GM21381 (cell line): ENCODE results near the gene PCNX2.
A peak's percentile ranks its signal among the peaks of the same experiment; 100 is the strongest.

Experiments
- ATAC-seq: cut with Tn5 transposase; IDR thresholded peaks from one replicate; pipeline ENCODE4 v1.9.1; 2021; ENCODE audit warnings: mild to moderate bottlenecking, moderate library complexity; ENCODE audit not compliant: unreplicated experiment

The PCNX2 gene

GRCh38 chr1:233268389-233269022, 27.0 kb downstream of the PCNX2 start:
- ATAC-seq, result no peak

DNA sequence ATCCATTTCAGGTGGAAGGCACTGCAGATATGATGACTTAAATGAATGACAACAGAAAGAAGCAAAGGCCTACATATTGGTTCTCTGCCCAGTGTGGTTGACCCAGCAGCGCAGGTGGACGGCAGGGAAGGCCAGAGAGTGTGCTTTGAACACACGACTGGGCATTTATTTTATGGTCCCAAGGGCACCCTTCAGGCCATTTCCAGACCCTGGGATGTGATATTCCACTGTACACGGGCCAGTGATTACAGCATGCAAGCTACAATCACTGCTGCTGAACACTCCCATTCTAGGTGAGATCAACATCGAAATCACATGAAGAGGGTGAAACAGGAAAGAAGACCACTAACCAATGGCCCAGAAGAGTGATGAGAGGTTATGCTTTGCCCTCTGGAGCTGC, 33.8 kb downstream of the PCNX2 start:
- peak; percentile 5 for ATAC-seq

DNA sequence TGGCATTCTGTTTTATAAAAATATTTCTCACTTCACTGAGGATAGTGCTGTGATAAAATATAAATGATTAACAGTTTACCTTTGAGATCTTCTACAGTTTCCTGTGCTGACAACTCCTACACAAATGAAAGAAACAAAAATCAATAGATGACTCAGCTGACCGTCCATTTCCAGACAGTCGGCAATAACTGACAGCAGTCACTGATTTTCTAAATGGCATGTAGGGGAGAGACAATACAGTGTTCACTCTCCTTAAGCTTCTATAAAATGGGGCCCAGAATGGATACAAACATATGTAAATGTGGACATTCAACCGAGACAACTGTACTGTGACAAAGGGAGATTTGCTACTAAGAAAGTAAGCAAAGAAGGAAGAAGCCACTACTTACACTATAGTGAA, 34.3 kb downstream of the PCNX2 start:
- peak; percentile 98 for ATAC-seq

DNA sequence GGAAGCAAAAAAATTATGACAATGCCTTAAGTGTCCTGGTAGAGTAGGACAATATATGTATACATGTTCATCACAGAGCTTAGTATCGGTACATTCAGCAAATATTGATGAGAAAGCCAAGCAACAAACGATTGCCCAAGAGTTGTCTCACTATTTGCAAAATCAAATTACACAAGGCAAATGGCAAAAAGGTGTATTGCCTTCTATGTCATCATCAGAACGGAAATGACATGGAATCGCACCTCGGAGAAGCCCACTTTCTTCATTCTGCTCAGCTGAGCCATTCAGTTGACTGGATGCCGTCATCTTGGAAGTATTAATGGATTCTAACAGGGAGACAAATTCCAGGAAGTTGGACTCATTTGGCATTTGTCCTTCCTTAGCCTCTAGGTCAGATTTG, 37.7 kb downstream of the PCNX2 start:
- no peak for ATAC-seq

GRCh38 chr1:233256789-233257188, 38.7 kb downstream of the PCNX2 start:
- ATAC-seq, result no peak

DNA sequence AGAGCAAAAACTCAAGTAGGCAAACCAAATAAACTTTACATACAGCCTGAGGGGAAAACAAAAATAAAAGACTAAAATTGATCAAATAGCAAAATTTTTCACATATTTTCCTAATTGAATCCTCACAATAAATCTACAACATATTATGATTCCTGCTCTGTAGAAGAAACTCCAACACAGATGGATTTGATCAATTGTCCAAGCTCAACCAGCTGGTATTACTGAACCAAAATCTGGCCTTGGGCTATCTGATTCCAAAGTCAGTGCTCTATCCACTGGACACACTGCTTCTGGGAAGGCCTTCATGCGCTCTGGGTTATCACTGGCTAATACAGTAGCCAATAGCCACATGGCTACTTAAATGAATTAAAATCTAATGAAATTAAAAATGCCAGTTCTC, 39.3 kb downstream of the PCNX2 start:
- no peak for ATAC-seq

DNA sequence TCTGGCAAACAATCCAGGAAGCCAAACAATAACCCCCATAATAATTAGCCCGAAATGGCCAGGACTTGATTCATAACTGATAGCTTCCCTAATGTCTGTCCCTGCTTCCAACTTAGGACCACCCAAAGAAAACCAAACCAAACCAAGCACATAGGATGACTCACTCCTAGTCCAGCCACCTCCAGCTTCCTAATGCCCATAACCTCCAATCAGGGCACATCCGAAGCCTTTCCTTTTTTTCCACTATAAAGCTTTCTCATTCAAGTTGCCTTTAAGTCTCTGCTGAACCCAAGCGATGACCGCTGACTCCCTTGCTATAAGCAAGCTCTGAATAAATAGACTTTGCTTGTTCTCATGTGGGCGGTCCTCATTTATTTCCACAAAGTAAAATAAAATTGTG, 40.4 kb downstream of the PCNX2 start:
- no peak for ATAC-seq

GRCh38 chr1:233253832-233254331, 41.6 kb downstream of the PCNX2 start:
- ATAC-seq, result no peak

DNA sequence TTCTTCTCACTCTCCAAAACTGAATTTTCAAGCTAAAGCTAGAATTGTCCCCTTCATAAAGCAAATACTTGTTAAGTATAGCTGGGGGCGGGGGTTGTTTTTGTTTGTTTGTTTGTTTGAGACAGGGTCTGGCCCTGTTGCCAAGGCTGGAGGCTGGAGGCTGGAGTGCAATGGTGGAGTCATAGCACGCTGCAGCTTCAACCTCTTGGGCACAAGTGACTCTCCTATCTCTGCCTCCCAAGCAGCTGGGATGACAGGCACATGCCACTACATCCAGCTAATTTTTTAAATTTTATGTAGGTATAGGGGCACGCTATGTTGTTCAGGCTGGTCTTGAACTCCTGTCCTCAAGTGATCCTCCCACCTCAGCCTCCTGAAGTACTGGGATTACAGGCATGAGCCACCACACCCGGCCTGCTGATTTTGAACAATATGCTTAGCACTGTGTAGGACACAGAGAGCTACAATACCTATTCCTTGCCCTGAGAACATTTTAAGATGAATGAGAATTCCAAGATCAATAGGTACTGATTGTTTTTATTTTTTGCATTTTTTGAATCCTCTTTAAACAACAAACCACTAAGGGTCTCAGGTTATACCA, 42.2 kb downstream of the PCNX2 start:
- ATAC-seq, result no peak

DNA sequence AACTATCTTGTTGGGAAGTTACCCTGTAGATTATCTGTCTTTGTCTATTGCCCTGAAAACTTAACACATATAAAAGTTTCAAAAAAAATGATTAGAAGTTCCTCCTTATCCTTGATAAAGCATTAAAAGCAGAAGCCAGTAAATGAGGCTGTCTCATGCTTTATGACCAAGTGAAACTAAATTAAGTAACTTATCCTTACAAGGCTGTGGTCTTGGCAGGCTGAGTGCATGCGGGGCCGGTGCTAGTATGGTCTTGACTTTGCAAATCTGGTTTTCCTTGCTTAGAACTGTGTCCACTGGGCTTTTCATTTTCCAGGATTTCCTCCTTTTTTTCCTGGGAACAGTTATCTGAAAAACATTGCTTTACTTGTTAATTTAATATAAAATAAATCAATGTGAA, 43.1 kb downstream of the PCNX2 start:
- no peak for ATAC-seq

- ATAC-seq, result no peak
Measured at GRCh38 chr1:233251201-233251720, 44.3 kb downstream of the PCNX2 start.

DNA sequence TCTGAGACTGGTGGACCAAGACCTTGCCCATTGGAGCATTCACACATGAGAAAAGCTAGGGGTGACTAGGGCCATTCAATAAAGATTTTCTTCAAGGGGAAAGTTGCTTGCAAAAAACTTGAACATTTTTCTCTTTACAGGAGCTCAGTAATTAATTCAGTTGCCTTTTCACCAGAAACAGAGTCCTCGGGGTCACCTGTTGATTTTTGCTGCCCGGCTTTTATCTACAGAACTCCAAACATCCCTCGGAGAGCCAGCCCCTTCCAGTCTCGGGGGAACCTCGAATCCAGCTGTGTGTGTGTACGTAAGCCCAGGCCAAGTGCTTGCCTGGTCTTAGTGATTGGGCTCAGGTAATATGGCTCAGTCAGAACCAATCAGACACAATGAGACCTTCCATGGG, 47.5 kb downstream of the PCNX2 start:
- ATAC-seq, result no peak

- ATAC-seq, result no peak
Measured at GRCh38 chr1:233246965-233247364, 48.6 kb downstream of the PCNX2 start.

GRCh38 chr1:233245191-233245765, 50.2 kb downstream of the PCNX2 start:
- no peak for ATAC-seq

DNA sequence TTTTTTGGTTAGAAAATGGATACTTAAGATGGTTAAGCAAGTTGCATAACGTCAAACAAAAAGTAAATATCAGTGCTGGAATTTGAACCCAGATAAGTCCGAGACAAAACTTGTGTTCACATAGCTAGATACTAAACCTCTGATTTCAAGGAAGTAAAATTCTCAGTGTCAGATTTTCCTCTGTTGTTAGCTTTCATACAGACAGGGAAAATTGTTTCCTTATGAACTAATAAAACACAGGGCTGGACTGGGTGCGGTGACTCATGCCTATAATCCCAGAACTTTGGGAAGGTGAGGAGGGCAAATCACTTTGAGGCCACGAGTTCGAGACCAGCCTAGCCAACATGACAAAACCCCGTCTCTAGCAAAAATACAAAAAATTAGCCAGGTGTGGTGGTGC, 51.3 kb downstream of the PCNX2 start:
- ATAC-seq, result no peak

DNA sequence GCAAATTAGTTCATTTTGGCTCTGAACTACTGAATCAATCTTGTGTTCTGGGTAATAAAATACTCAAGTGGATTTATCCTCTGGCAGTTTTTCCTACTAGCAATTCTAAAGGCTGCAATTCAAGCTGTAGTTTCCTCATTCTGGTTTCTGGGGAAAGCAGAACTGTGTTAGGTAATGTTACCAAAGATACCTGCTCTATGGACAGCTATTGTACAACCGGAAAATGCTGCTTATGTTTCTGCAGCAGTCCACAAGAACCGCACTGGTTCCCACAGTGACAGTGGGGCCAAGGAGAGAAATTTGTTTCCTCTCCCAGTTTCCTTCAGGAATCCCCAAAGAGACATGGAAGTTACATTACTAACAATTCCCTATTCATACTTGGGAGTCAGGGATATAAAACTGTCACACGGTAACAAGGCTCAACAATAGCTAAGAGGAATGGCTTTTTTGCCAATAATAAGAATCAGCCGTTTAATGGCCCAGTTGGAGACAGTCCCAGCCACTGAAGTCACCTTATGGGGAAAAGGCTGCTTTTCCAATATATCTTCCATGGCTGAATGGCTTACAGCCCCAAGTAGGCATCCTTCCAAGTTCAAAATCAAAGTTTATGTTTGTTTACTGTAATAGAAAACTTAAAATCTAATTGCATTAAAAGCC, 52.6 kb downstream of the PCNX2 start:
- ATAC-seq, result no peak

- no peak for ATAC-seq
Measured at GRCh38 chr1:233241759-233242158, 53.8 kb downstream of the PCNX2 start.

- no peak for ATAC-seq
Measured at GRCh38 chr1:233240829-233241682, 54.5 kb downstream of the PCNX2 start.

DNA sequence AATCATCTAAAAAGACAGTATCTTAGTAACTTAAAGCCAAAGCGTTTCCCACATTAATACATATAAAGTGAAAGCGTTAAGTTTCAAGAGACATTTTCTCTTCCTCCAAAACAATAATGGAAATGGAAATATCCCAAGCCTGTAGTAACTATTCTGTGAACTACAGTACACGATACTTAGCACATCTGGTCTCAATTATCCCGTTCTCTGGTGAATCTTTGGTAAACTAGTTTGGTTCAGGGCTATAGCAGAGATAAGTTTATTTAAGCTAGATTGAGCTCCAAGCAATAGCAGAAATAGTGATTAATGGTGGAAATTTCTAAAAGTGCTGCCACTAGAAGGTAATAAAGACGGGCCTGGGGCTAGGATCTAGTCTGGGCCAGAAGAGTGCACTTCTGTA, 55.2 kb downstream of the PCNX2 start:
- no peak for ATAC-seq

GRCh38 chr1:233238884-233239431, 56.6 kb downstream of the PCNX2 start:
- no peak for ATAC-seq

GRCh38 chr1:233237647-233238046, 57.9 kb downstream of the PCNX2 start:
- no peak for ATAC-seq
